Tibial nerve (tissue), 4 donors: ENCODE data around the gene PRPSAP2. TPM values are rescaled to one million over a fixed set of nuclear protein-coding genes. Genes with fewer than 3 reads are reported as not detected.
"Not testable (repeated sequence)": the region's sequence is repeated elsewhere in the genome, so short reads cannot be mapped to it uniquely, and the experiment has no call there.

Source experiments
- DNase-seq, 2 donors: peaks; one replicate each; pipeline ENCODE4 v3.0.0-alpha.2; 2019; ENCODE audit warnings: low spot score in 2 of 2
- H3K27ac ChIP-seq, 4 donors: fragments of 200-600 bp; sonication (generic) in 3 of 4; one replicate each; pipeline ENCODE4 v1.5.1; 2017 to 2019; ENCODE audit warnings: mild to moderate bottlenecking in 1 of 4
- H3K27me3 ChIP-seq, 2 donors: fragments of 200-600 bp; sonication (generic) in 1 of 2; one replicate each; pipeline versions ENCODE4 v1.5.1 to v1.6.0; 2017 to 2019
- H3K36me3 ChIP-seq, 3 donors: fragments of 200-600 bp; sonication (generic); one replicate each; pipeline ENCODE4 v1.5.1; 2018 to 2019
- H3K4me1 ChIP-seq, 4 donors: fragments of 200-600 bp; sonication (generic) in 3 of 4; one replicate each; pipeline ENCODE4 v1.5.1; 2017 to 2019
- H3K4me3 ChIP-seq, 4 donors: fragments of 200-600 bp; sonication (generic) in 3 of 4; one replicate each; pipeline ENCODE4 v1.5.1; 2017 to 2019; ENCODE audit warnings: mild to moderate bottlenecking in 1 of 4, moderate library complexity in 1 of 4
- H3K9me3 ChIP-seq, 4 donors: fragments of 200-600 bp; sonication (generic) in 3 of 4; one replicate each; pipeline ENCODE4 v1.5.1; 2017 to 2019
- EP300 ChIP-seq, 2 donors: sonication (generic); formaldehyde crosslinking; IDR thresholded peaks; one replicate each; pipeline ENCODE4 v1.6.1; 2017; ENCODE audit warnings: antibody characterized with exemption in 2 of 2, mild to moderate bottlenecking in 1 of 2
- POLR2A ChIP-seq, 2 donors: fragments of 450-650 bp; IDR thresholded peaks; one replicate each; pipeline ENCODE4 v1.6.1; 2017; ENCODE audit warnings: antibody characterized with exemption in 2 of 2, mild to moderate bottlenecking in 2 of 2, moderate library complexity in 2 of 2
- WGBS, 2 donors: methylation state at CpG; one replicate each; pipeline ENCODE4 v1.1.5; 2018; 5-methylcytosine and 5-hydroxymethylcytosine counted together
- total RNA-seq, 4 donors: library from RNA; depleted of rRNA; stranded (reverse); fragments of >200 nt; gene quantifications; one replicate each; pipeline ENCODE4 v1.1.0, GENCODE V29; 2016
- TF ChIP-seq, protein P1 (sequence below), 5 experiments: fragments of 200-600 bp in 3 of 5; fragments of 450-650 bp in 2 of 5; sonication (generic) in 3 of 5; IDR thresholded peaks; one replicate each; pipeline ENCODE4 v1.5.1; 2016 to 2019; ENCODE audit warnings: antibody characterized with exemption in 5 of 5, mild to moderate bottlenecking in 3 of 5, moderate library complexity in 2 of 5

The PRPSAP2 gene
- total RNA-seq, 4 donors from 2014 or later: 31.4 to 35.1 (median 33.7) TPM

DNA sequence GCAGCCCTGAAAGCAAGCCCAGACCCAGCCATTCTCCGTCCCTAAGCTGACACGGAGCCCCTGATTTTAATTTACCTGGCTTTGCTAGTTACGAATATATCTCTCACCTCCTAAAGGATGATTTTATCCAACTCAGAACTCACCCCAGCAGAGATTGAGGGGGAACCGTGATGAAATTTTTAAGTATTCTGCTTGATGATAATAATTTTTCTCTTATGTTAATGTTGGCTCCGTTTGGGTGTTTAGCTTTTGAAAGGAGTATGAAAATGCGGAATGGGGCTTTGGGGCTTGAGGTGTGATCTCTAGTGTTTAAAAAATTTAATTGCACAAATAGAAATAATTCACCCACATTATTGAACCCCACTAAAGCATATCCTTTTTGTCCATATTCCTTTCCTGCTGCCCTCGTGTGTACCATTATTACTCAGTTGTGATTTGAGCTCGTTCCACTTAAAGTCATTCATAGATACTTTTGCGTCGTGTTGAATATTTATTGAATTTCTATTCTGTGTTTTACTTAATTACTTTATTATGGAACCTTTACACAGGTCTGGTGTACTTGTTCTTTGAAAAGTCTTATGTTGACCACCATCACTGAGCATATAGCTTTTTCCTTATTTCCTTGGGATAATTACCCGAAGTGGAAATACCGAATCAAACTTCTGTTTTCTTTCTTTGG is 775 bp downstream of the PRPSAP2 start:
- Histone ChIP-seq H3K9me3 (no peaks in the 10 kb centered on the region), H3K36me3 (no peaks in the 10 kb centered on the region), H3K4me3 (peak overlapping the region; percentile 65 to 88 (median 80)), H3K4me1 (peaks cover 0 to 43% (median 22%) of the 10 kb centered on the region in 4 donors), H3K27ac (peak overlapping the region; percentile 84 to 97 (median 93)), H3K27me3 (no peaks in the 10 kb centered on the region)
- no peak for TF ChIP-seq POLR2A (IDR thresholded peaks at IDR 0.05)
- no peak for TF ChIP-seq EP300 (IDR thresholded peaks at IDR 0.05)
- TF ChIP-seq, protein P1, sequence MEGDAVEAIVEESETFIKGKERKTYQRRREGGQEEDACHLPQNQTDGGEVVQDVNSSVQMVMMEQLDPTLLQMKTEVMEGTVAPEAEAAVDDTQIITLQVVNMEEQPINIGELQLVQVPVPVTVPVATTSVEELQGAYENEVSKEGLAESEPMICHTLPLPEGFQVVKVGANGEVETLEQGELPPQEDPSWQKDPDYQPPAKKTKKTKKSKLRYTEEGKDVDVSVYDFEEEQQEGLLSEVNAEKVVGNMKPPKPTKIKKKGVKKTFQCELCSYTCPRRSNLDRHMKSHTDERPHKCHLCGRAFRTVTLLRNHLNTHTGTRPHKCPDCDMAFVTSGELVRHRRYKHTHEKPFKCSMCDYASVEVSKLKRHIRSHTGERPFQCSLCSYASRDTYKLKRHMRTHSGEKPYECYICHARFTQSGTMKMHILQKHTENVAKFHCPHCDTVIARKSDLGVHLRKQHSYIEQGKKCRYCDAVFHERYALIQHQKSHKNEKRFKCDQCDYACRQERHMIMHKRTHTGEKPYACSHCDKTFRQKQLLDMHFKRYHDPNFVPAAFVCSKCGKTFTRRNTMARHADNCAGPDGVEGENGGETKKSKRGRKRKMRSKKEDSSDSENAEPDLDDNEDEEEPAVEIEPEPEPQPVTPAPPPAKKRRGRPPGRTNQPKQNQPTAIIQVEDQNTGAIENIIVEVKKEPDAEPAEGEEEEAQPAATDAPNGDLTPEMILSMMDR (IDR thresholded peaks at IDR 0.05): no peak
- 6 to 7% methylated on average over 12 of the region's 12 CpGs for WGBS, 2 donors
- no peak for DNase-seq

DNA sequence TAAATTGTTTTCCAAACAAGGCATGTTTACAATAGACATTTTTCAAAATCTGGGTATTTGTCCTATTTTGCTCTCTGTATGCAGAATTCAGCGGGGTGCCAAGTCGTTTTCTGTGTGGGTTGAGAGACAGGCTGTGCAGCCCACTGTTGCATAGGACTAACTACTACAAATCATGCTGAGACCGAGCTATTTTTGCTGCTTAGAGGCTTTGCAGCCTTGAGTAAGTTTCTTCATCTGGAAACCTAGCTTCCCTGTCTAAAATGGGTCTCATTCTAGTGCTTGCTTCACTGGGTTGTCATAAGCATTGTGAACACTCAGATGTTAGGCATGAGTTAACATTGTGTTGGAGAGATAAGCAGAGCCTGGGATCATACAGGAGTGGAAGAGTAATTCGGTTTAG is 1.3 kb downstream of the PRPSAP2 start:
- Histone ChIP-seq H3K27ac (peak overlapping the region in 3 of 4 donors; percentile 91 to 97 (median 95)), H3K36me3 (no peaks in the 10 kb centered on the region), H3K4me3 (peak overlapping the region in 3 of 4 donors; percentile 80 to 88 (median 81)), H3K9me3 (no peaks in the 10 kb centered on the region), H3K4me1 (peaks cover 0 to 43% (median 22%) of the 10 kb centered on the region in 4 donors), H3K27me3 (no peaks in the 10 kb centered on the region)
- WGBS, 2 donors: 27 to 28% methylated on average over 4 of the region's 4 CpGs
- TF ChIP-seq EP300 (IDR thresholded peaks at IDR 0.05) (no peak), POLR2A (IDR thresholded peaks at IDR 0.05) (no peak)
- TF ChIP-seq, protein P1 (IDR thresholded peaks at IDR 0.05): no peak
- no peak for DNase-seq

DNA sequence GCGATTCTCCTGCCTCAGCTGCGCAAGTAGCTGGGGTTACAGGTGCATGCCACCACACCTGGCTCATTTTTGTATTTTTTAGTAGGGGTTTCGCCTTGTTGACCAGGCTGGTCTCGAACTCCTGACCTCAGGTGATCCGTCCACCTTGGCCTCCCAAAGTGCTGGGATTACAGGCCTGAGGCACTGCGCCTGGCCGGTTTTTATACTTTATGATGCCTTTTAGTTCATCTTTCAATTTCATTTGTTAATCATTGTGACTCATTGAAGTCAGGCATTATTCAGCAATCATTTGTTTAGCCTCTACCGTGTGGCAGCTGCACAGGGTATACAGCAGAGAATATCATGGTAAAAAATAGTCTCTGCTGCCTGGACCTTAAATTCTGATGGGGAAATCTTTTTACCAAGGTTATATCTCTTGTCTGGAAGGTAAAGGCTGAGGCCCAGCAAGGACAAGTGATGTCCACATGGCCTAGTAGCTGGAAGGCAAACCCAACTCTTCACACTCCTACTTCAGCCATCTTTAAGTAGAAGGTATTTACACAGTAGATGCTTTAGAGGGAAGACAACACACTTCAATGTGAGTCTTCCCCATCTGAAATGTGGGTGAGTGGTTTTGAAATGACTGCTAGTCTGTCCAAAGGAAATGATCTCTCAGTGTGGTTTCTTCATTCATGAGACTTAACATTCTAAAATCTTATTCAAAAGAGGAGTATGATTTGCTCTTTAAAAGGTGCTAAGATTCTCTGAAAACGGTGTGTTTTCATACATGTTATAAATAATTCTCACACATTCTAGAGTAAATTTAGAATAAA is 2.4 kb downstream of the PRPSAP2 start:
- Histone ChIP-seq H3K9me3 (no peaks in the 10 kb centered on the region), H3K4me1 (peaks cover 0 to 37% (median 21%) of the 10 kb centered on the region in 4 donors), H3K4me3 (no peak overlapping the region), H3K36me3 (no peaks in the 10 kb centered on the region), H3K27me3 (no peaks in the 10 kb centered on the region), H3K27ac (no peak overlapping the region)
- DNase-seq: no peak
- 90 to 91% methylated on average over 9 of the region's 9 CpGs for WGBS, 2 donors
- no peak for TF ChIP-seq EP300 (IDR thresholded peaks at IDR 0.05)
- TF ChIP-seq, protein P1 (IDR thresholded peaks at IDR 0.05): no peak

DNA sequence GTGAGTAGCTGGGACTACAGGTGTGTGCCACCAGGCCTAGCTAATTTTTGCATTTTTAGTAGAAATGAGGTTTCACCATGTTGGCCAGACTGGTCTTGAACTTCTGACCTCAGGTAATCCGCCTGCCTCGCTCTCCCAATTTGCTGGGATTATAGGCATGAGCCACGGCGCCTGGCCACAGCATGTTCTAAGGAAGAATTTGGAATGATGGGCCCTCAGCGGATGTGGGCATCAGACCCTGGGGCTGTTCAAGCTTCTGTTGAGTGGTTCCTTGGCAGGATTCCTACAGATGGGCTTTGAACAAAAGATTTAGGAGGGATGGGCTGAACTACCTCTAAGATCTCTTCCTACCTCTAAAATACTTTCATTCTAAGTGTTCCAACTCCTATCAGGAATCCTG is 4.1 kb downstream of the PRPSAP2 start:
- Histone ChIP-seq H3K27me3 (no peaks in the 10 kb centered on the region), H3K36me3 (peaks cover 0 to 13% (median 0%) of the 10 kb centered on the region in 3 donors), H3K9me3 (no peaks in the 10 kb centered on the region), H3K4me1 (peaks cover 0 to 27% (median 14%) of the 10 kb centered on the region in 4 donors), H3K27ac (no peak overlapping the region), H3K4me3 (no peak overlapping the region)
- TF ChIP-seq POLR2A (IDR thresholded peaks at IDR 0.05) (no peak), EP300 (IDR thresholded peaks at IDR 0.05) (no peak)
- TF ChIP-seq, protein P1 (IDR thresholded peaks at IDR 0.05): no peak
- no peak for DNase-seq
- WGBS, 2 donors: 76 to 91% methylated on average over 5 of the region's 5 CpGs

DNA sequence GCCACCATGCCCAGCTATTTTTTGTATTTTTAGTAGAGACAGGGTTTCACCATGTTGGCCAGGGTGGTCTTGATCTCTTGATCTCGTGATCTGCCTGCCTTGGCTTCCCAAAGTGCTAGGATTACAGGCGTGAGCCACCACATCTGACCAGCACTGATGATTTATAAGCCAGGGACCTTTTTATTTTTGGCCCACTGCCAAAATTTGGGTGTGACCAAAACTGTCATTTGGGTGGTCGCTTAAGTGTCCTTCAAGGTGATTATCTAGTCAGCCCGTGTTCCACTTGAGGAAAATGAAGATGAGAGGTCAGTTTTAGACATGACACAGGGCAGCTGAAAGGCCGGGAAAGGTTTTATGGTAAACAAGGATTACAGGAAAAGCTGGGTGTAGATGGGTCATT is 7.1 kb downstream of the PRPSAP2 start:
- H3K4me1 ChIP-seq, H3K27ac ChIP-seq, H3K27me3 ChIP-seq, DNase-seq, H3K9me3 ChIP-seq, H3K4me3 ChIP-seq: not testable (repeated sequence)
- peaks cover 0 to 42% (median 1%) of the 10 kb centered on the region in 3 donors for H3K36me3 ChIP-seq
- 53 to 61% methylated on average over 5 of the region's 5 CpGs for WGBS, 2 donors
